HG03439 (cell line): ENCODE measurements around the gene HCK.
"Not testable (repeated sequence)": the region's sequence is repeated elsewhere in the genome, so short reads cannot be mapped to it uniquely, and the experiment has no call there.

ENCODE experiments used
- ATAC-seq: cut with Tn5 transposase; IDR thresholded peaks from one replicate; pipeline ENCODE4 v1.9.1; 2021; ENCODE audit warnings: mild to moderate bottlenecking, moderate library complexity; ENCODE audit not compliant: unreplicated experiment

The HCK gene

DNA sequence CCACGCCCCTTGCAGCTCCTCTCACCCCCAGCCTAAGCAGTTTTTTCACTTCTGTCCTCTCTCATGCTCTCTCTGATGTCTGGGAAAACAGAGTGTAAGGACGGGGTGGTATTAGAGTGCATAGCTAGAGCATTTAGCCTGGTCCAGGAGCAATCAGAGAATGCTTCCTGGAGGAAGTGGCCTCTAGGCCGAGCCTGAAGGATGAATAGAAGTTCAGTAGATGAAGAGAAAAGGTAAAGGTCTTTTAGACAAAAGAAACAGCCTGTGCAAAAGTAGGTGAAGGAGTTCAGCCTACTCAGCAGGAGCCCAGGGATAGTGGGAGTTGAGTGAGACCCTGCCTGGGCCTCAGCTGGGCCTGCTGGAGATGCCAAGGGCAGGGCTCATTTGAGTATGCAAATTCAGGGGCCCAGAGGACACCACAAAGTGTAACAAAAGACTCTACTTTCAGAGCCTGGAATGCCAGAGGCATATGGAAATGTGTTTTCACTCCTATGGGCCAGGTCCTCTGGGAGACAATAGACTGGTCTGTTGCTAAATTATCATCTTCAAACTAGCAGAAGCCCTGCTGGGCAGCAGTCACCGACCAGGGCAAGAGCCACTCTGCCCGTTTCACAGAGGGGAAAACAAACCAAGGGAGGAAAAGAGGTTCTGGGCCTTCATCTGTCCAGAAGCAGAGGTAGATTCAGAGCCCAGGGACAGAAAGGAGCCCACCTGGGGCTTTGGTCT lies 37.8 kb downstream of the HCK start:
- ATAC-seq: no peak

DNA sequence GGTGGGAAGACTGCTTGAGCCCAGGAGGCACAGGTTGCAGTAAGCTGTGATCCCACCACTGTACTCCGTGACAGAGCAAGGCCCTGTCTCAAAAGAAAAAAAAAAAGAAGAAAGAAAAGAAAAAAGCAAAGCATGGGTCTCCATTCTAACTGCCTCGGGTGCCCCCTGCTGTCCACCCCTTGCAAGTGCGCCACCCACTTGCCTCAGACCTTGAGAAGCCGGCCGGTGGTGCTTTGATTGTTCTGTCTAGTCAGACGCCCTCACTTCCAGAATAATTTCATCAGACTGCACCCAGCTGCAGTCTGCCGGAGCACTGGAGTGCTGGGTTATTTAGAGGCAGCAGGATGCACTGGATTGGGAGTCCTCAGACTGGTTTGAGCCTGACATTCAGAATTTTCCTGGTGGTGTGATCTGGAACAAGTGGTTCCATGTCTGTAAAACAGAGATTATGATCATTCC lies 39.9 kb downstream of the HCK start:
- ATAC-seq: peak; percentile 44

DNA sequence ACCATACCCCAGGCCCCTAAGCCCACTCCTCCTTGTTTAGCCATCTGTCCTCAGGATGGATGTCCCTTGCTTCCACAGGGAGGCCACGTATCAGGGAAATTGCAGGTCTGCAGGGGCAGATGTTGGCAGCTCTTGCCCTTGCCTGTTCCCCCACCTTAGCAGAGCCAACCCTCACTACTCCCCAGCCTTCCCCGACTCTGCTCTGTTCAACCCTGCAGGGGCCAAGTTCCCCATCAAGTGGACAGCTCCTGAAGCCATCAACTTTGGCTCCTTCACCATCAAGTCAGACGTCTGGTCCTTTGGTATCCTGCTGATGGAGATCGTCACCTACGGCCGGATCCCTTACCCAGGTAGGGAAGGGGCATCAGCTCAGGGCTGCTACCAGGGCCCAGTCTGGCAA lies 46.7 kb downstream of the HCK start:
- no peak for ATAC-seq

DNA sequence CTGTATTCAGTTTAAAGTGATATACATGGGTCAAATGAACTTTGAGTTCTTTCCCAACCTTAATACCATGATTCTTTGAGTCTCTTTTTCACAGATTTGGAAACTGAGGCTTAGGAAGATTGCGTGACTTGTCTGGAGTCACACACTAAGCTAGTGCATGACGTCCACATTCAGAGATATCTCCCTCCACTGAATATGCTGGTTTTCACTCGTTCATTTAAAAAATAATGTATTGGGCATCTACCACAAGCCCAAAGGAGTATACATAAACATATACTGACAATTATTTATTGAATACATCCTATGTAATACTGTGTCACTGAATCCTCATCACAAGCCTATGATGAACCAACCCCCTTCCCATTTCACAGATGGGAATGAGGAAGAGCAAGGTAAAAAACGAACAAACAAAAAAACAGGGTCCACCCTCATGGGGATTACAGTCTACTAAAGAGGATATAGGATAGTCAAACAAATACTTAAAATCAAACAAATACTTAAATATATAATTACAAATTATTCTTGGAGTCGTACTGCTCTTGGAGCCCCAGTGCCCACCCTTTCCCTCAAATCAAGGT lies 56.9 kb downstream of the HCK start:
- ATAC-seq: no peak

DNA sequence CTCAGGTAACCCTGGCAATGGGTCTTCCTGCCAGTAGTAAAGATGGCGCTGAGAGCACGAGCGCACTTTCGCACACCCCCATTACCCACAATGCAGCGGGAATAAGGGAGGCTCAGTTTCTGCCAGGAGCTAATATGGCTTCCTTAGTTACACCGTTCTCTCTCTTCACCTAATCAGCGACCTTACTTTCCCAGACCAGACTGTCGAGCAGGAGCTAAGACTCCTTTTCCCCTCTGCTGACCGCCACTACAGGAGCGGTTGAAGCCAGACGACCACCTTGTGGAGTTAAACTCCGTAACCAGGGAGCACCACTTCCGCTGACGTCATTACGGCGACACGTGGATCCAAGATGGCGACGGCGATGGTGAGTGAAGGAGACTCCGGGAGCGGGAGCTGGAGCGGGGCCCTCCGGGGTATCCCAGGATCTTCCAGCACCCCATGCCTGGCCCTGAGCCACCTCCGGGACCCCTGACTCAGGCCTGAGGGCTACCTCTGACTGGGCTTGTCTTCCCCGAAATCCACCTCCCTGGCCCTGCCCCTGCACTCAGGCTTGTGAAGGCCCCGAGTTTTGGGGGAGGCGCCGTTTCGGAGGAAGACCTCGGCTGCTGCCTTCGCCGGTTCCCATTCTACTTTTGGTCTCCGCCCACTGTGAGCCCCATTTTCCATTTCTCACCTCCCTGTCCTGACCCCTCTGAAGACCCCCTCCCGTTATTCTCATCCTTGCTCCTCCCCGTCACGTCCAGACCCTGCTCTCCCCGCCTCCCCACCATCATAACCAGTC lies 57.5 kb downstream of the HCK start, which contains the start of gene TM9SF4:
Gene TM9SF4, plus strand, starts transcription at position 323 of the 781 bp plus-strand sequence. Its CDS starts 27 bp downstream, at position 350.
- ATAC-seq: peak; percentile 82

DNA sequence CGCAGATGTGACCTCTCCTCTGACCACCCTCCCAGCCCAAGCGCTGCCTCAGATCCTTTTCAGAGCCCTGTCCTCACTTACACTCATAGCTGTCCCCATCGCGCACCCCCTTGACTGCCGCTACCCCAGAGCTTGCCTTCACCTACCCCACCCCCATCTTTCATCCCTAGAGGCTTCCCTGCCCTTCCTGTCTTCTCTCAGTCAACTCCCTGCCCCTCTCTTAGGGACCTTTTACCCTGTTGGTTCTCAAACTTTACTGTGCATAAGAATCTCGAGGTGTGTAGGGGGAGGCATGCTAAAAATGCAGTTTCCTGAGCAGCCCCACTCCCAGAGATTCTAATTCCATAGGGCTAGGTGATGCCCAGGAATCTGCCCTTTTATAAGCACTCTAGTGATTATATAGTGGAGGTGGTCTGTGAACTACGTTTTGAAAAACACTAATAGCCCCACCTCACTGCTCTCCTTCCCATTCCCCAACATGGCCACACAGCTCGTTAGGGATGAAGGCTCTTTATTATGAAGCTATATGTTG lies 58.2 kb downstream of the HCK start:
- ATAC-seq: no peak

DNA sequence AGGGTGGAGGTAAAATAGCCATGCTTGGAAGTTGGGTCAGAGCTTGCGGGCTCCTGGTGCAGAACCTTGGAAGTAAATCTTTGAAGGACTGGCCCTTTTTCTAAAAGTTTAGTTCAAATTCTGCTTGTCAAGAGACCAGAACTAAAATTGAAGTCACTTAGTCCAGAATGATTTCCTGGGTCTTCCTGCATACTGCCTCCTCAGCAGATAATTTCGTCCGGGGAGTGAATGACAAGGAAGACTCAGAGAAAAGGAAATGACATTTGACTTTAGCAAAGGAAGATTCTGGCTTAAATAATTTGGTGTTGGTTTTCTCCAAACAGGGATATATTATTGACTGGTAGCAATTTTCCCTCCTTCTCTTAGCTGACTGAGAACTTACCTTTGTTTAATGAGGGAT lies 58.7 kb downstream of the HCK start:
- ATAC-seq: no peak

DNA sequence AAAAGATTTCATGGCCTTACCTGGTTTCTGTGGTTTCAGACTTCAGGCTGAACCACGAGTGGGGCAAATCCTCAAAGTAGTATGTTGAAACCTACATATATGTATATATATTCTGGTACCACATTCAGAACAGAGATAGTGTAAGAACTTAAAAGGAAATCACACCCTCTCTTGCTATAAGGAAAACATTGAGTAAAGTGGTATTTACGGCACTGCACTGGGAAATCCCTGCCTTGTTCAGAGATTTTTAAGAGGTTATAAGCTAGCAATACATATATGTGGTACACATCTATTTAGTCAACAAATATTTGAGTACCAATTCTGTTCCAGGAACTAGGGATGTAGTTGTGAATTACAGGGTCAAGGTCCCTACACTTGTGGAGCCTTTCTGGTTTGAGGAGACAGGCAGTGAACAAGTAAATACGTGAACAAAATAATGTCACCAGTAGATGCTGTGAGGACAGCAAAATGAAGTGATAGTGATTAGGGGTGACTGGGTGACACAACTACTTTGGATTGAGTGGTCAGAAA lies 59.2 kb downstream of the HCK start:
- no peak for ATAC-seq

DNA sequence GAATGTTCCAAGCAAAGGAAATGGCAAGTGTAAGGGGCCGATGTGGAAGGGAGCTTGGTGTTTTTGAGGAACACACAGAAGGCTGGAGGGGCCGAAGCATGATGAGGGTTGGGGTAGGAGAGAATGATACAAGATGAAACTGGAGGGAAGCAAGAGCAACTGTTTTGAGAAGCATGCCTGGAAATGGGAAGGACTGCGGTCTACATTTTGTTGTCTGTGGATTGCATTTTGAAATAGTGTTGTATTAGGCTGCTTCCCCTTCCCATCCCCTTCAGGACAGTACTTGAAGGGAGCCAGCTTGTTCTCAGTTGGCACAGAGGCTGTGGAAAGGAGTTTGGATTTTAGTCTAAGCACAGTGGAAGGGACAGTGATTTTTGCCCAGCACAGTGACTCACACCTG lies 59.7 kb downstream of the HCK start:
- no peak for ATAC-seq

DNA sequence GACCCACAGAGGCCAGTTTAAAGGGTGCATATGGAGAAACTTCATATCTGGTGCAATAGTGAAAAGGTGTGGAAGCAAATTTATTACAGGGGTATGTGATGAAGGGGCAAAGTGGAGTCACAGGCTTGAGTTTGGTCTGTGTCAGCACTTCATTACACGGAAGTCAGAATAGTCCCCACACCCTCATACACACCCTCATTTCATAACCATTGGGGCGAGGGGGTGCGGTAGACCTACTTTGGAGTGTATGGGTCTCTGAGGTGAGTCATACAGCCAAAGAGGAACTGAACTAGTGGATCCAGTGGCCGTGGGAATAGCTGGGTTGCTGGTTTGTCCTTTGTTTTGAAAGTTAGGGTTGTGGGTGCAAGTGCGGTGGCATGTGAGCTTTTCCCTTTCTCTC lies 60.8 kb downstream of the HCK start:
- no peak for ATAC-seq

DNA sequence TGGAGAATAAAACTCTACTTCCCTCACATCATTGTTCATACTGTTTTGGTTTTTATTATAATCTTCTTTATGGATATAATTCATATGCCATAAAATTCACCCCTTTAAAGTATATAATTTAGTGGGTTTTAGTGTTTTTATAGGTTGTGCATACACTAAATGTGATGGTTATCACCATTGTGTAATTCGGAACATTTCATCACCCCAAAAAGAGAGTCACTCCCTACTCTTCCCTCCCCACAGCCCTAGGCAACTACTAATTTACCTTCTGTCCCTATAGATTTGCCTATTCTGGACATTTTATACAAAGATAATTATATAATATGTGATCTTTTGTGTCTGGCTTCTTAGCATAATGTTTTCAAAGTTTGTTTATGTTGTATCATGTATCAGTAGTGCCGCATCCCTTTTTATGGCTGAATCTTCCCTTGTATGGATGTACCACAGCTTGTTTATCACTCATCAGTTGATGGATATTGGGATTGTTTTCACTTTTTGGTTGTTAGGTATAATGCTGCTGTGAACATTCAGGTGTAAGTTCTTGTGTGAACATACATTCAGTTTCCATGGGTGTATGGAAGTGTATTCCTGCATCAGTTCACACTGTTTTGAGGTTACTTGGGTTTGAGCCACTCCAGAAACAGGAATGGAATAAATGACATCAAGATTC lies 61.7 kb downstream of the HCK start:
- no peak for ATAC-seq

DNA sequence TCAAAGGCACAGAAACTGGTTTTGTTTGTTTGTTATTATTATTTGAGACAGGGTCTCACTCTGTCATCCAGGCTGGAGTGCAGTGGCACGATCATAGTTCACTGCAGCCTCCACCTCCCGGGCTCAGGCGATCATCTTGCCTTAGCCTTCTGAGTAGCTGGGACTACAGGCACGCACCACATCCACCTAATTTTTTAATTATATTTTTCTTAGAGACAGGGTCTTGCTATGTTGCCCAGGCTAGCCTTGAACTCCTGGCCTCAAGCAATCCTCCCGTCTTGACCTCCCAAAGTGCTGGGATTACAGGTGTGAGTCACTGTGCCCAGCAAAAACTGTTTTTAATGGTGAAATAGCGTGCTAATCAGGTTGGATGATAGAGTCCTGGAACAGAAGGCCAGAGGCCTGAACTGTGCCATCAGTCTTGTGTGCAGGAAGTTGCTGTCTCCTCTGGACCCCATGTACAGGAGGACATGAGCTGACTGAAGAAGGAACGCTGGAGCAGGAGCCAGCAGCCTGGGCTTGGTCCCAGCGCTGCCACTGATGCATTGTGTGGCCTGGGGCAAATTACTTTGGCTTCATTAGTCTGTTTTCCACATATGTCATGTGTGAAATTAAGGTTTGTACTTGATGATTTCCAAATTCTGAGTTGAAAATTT lies 62.4 kb downstream of the HCK start:
- no peak for ATAC-seq

DNA sequence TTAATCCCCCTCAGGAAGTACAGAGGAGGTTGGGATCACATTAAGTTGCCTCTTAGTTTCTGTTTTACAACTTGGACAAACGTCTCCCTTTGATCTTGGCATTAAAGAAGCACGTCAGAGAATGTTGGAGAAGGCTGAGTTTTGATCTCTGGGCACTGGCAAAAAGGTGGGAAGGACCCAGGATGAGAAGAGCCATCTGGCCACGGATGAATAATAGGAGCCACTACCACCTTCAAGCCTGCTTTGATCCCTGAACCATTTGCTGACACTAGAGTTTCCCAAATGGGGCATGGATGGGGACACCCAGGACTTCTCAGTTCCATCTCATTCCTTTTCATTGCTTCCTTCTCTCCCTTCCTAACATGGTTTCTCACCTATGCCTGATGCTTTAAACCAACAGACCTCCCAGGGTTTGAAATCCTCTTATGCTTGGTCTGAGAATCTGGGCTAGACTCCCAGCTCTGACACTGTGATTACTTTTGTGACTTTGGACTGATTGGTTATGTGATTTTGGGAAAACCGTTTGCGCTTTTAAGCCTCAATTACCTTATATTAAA lies 63.2 kb downstream of the HCK start:
- no peak for ATAC-seq

DNA sequence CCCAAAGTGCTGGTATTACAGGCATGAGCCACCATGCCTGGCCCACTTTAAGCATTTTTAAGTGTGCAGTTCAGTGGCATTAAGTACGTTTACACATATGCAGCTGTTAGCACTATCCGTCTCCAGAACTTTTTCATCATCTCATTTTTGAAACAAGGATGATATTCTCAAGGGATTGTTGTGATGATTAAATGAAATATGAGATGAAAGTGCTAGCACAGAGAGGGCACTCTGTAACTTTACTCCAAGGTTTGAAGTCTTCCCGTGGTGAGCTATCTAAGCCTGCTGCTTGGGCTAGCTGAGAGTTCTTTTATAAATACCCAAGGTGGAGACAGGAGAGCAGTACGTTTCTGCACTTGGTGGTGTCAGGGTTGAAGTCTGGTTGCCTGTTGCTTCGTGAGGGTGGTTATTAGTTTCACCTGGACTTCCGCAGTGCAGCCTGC lies 64.1 kb downstream of the HCK start:
- ATAC-seq: no peak

DNA sequence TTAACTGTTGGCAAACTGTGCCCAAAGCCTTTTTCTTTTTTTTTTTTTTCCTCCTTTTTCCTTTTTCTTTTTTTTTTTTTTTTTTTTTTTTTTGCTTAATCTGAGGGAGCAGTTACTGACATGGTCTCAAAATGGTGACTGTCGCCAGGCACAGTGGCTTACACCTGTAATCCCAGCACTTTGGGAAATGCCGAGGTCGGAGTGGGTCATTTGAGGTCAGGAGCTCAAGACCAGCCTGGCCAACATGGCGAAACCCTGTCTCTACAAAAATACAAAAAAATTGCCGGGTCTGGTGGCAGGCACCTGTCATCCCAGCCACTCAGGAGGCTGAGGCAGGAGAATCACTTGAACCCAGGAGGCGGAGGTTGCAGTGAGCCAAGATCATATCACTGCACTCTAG lies 64.8 kb downstream of the HCK start:
- ATAC-seq: not testable (repeated sequence)

DNA sequence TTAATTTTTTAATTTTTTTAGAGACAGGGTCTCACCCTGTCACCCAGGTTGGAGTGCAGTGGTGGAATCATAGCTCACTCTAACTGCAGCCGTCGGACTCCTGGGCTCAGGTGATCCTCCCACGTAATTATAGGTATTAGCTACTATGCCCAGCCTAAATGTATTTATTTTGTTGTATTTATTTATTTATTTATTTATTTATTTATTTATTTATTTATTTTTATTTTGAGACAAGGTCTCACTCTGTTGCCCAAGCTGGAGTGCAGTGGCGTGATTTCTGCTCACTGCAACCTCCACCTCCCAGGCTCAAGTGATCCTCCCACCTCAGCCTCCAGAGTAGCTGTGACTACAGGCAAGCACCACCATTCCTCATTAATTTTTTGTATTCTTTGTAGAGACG lies 66.4 kb downstream of the HCK start:
- not testable (repeated sequence) for ATAC-seq

DNA sequence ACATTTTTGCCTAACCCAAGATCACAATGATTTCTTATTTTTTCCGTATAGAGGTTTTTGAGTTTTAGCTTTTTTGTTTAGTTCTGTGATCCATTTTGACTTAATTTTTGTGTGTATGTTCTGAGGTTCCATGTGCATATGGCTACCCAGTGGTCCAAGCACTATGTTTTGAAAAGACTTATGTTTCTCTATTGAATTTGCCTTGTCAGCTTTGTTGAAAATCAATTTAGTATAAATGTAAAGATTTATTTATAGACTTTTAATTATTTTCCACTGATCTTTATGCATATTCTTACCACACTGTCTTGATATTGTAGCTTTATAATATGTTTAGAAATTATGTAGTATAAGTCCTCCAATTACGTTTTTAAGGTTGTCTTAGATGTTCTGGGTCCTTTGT lies 67.7 kb downstream of the HCK start:
- ATAC-seq: no peak

DNA sequence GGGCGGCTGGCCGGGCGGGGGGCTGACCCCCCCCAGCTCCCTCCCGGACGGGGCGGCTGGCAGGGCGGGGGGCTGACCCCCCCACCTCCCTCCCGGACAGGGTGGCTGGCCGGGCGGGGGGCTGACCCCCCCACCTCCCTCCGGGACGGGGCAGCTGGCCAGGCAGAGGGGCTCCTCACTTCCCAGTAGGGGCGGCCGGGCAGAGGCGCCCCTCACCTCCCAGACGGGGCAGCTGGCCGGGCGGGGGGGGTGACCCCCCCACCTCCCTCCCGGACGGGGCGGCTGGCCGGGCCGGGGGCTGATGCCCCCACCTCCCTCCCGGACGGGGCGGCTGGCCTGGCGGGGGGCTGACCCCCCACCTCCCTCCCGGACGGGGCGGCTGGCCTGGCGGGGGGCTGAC lies 69.9 kb downstream of the HCK start:
- not testable (repeated sequence) for ATAC-seq

DNA sequence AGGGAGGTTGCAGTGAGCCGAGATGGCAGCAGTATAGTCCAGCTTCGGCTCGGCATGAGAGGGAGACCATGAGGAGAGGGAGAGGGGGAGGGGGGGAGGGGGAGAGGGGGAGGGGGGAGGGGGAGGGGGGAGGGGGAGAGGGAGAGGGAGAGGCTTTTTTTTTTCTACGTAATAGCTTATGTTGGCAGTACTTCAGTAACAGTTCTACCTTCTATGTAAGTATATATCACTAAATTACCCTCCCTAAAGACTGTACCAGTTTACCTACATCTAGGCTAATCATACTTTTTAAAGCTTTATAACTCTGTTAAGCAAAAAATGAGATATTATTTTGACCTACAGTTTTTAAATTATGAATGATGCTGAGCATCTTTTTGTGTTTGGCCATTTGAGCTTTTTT lies 71.0 kb downstream of the HCK start:
- ATAC-seq: no peak

DNA sequence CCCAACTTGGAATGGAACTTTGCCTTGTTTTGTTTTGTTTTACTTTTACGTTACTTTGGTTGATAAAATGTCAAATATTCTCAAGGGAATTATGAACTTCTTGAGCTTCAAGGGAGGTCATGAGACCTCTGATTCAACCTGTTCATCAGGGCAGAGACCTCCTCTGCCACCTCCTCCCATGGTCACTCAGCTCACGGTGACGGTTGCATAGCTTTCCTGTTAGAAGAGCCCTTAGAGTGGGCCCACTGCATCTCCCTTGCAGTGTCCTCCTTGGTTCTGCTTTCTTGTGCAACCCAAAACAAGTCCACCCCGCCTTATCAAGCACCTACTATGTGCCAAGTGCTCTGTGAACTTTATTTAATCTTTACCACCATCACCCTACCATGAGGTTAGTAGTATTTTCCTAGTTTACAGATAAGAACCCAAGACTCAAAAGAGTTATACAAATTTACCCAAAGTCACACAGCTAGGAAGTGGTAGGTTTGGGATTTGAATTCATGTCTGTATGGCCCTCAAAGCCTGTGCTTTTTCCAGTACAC lies 72.9 kb downstream of the HCK start:
- no peak for ATAC-seq
